Astrocyte (in vitro differentiated cells and primary cell): ENCODE results near the gene MCL1. TPM values are rescaled to one million over a fixed set of nuclear protein-coding genes. Genes with fewer than 3 reads are reported as not detected.
A peak's percentile ranks its signal among the peaks of the same experiment; 100 is the strongest.

Source experiments
- DNase-seq: peaks from one replicate; pipeline ENCODE4 v3.0.0-alpha.2; 2010; ENCODE audit warnings: low read depth
- FAIRE-seq: peaks from 2 replicates; lab custom pipeline; 2011; peaks lifted over from hg19 to GRCh38; lab: Jason Lieb, UNC
- H2AFZ ChIP-seq: 2 replicates; pipeline ENCODE4 v1.6.0; 2012; ENCODE audit warnings: low read depth, low read length, inconsistent platforms
- H3K27ac ChIP-seq: 2 replicates; pipeline ENCODE4 v1.5.1; 2011; ENCODE audit warnings: low read depth, low read length, inconsistent platforms
- H3K27me3 ChIP-seq: 2 replicates; pipeline ENCODE4 v1.6.0; 2011; ENCODE audit warnings: low read length, inconsistent platforms; ENCODE audit not compliant: insufficient read depth
- H3K36me3 ChIP-seq: 2 replicates; pipeline ENCODE4 v1.5.1; 2011; ENCODE audit warnings: low read length, inconsistent platforms; ENCODE audit not compliant: insufficient read depth
- H3K4me1 ChIP-seq: 2 replicates; pipeline ENCODE4 v1.5.1; 2011; ENCODE audit warnings: low read length, inconsistent platforms; ENCODE audit not compliant: insufficient read depth
- H3K4me2 ChIP-seq: 2 replicates; pipeline ENCODE4 v1.6.0; 2012; ENCODE audit warnings: low read length, inconsistent platforms
- H3K4me3 ChIP-seq: 2 replicates; pipeline ENCODE4 v1.5.1; 2011; ENCODE audit warnings: low read depth, mild to moderate bottlenecking, low read length, inconsistent platforms; ENCODE audit not compliant: insufficient read depth
- H3K79me2 ChIP-seq: 2 replicates; pipeline ENCODE4 v1.6.0; 2012; ENCODE audit warnings: mild to moderate bottlenecking, low read length, inconsistent platforms; ENCODE audit not compliant: insufficient read depth
- H3K9ac ChIP-seq: 2 replicates; pipeline ENCODE4 v1.6.0; 2012; ENCODE audit warnings: mild to moderate bottlenecking, low read length, inconsistent platforms
- H3K9me3 ChIP-seq: 2 replicates; pipeline ENCODE4 v1.5.1; 2012; ENCODE audit warnings: low read depth, mild to moderate bottlenecking, low read length, inconsistent platforms; ENCODE audit not compliant: insufficient read depth
- H4K20me1 ChIP-seq: 2 replicates; pipeline ENCODE4 v1.6.0; 2012; ENCODE audit warnings: low read length, inconsistent platforms; ENCODE audit not compliant: insufficient read depth
- H3K27ac Mint-ChIP-seq: one replicate; pipeline ENCODE4 v1.8.0; 2021; ENCODE audit warnings: mild to moderate bottlenecking, mixed read lengths; ENCODE audit not compliant: unreplicated experiment
- H3K27me3 Mint-ChIP-seq: one replicate; pipeline ENCODE4 v1.8.0; 2021; ENCODE audit warnings: low read depth, mixed read lengths; ENCODE audit not compliant: unreplicated experiment
- H3K36me3 Mint-ChIP-seq: one replicate; pipeline ENCODE4 v1.8.0; 2021; ENCODE audit warnings: low read depth, mixed read lengths; ENCODE audit not compliant: unreplicated experiment
- H3K4me1 Mint-ChIP-seq: one replicate; pipeline ENCODE4 v1.8.0; 2021; ENCODE audit warnings: low read depth, mixed read lengths; ENCODE audit not compliant: unreplicated experiment
- H3K4me3 Mint-ChIP-seq: one replicate; pipeline ENCODE4 v1.8.0; 2021; ENCODE audit warnings: mild to moderate bottlenecking, moderate library complexity, mixed read lengths; ENCODE audit not compliant: unreplicated experiment
- H3K9me3 Mint-ChIP-seq: one replicate; pipeline ENCODE4 v1.8.0; 2021; ENCODE audit warnings: mild to moderate bottlenecking, mixed read lengths; ENCODE audit not compliant: unreplicated experiment
- EZH2 ChIP-seq: IDR thresholded peaks from 2 replicates; pipeline ENCODE4 v1.6.1; 2012; ENCODE audit warnings: mild to moderate bottlenecking, low read length, inconsistent platforms; ENCODE audit not compliant: insufficient read depth
- total RNA-seq: library from RNA; stranded (reverse); gene quantifications from 2 replicates; pipeline ENCODE4 v1.2.1, GENCODE V29; 2021
- TF ChIP-seq, protein P1 (sequence below): IDR thresholded peaks from 2 replicates; pipeline ENCODE4 v1.5.1; 2011; ENCODE audit warnings: low read depth, mild to moderate bottlenecking, inconsistent platforms, low read length, moderate library complexity; ENCODE audit not compliant: insufficient read depth

Gene MCL1
- total RNA-seq, 1 donor from 2014 or later = 210 TPM

DNA sequence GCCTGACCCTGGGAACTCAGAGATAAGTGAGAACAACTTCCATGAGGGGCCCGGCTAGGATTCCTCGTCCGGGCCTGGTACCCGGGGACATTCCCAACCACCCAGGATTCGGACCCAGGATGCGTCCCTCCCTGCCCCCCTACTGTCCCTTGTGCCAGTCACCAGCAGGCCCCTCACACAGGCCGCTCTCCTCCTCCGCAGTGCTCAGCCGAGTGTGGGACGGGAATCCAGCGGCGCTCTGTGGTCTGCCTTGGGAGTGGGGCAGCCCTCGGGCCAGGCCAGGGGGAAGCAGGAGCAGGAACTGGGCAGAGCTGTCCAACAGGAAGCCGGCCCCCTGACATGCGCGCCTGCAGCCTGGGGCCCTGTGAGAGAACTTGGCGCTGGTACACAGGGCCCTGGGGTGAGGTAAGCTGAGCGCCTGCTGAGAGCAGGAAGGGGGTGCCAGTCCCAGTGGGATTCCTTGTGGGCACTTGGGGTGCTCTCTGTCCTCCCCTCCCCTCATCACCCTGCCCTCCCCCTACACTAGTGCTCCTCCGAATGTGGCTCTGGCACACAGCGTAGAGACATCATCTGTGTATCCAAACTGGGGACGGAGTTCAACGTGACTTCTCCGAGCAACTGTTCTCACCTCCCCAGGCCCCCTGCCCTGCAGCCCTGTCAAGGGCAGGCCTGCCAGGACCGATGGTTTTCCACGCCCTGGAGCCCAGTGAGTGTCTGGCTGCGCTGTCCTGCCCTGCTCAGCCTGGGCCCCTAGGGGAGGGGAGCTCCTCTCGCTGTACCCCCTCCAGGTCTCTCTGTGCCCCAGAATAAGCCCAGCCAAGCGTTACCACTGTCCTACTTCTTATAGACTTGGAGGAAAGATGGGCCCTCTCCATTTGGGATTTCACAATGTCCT, 20.4 kb downstream of the MCL1 start:
- no peaks in the 10 kb centered on the region for H3K27me3 Mint-ChIP-seq
- H3K4me3 Mint-ChIP-seq = no peak overlapping the region
- peaks cover 32% of the 10 kb centered on the region for H3K79me2 ChIP-seq
- H3K36me3 ChIP-seq = no peaks in the 10 kb centered on the region
- DNase-seq (no peak), FAIRE-seq (no peak)
- no peak overlapping the region for H2AFZ ChIP-seq
- H4K20me1 ChIP-seq = peaks cover 24% of the 10 kb centered on the region
- peaks cover 28% of the 10 kb centered on the region for H3K4me1 Mint-ChIP-seq
- H3K36me3 Mint-ChIP-seq = peaks cover 2% of the 10 kb centered on the region
- H3K27ac ChIP-seq = no peak overlapping the region
- H3K4me2 ChIP-seq = no peak overlapping the region
- no peak overlapping the region for H3K9ac ChIP-seq
- peak overlapping the region; percentile 47 for H3K27ac Mint-ChIP-seq
- no peak overlapping the region for H3K4me3 ChIP-seq
- H3K9me3 Mint-ChIP-seq = no peaks in the 10 kb centered on the region
- no peaks in the 10 kb centered on the region for H3K9me3 ChIP-seq
- no peaks in the 10 kb centered on the region for H3K27me3 ChIP-seq
- TF ChIP-seq, protein P1, sequence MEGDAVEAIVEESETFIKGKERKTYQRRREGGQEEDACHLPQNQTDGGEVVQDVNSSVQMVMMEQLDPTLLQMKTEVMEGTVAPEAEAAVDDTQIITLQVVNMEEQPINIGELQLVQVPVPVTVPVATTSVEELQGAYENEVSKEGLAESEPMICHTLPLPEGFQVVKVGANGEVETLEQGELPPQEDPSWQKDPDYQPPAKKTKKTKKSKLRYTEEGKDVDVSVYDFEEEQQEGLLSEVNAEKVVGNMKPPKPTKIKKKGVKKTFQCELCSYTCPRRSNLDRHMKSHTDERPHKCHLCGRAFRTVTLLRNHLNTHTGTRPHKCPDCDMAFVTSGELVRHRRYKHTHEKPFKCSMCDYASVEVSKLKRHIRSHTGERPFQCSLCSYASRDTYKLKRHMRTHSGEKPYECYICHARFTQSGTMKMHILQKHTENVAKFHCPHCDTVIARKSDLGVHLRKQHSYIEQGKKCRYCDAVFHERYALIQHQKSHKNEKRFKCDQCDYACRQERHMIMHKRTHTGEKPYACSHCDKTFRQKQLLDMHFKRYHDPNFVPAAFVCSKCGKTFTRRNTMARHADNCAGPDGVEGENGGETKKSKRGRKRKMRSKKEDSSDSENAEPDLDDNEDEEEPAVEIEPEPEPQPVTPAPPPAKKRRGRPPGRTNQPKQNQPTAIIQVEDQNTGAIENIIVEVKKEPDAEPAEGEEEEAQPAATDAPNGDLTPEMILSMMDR = no peak
- no peak for TF ChIP-seq EZH2
- peaks cover 34% of the 10 kb centered on the region for H3K4me1 ChIP-seq

- Histone ChIP-seq H3K79me2 (peaks cover 26% of the 10 kb centered on the region), H3K4me1 (peaks cover 27% of the 10 kb centered on the region), H4K20me1 (peaks cover 24% of the 10 kb centered on the region), H3K4me2 (no peak overlapping the region), H3K27me3 (no peaks in the 10 kb centered on the region), H3K4me3 (no peak overlapping the region), H3K9me3 (no peaks in the 10 kb centered on the region), H3K9ac (no peak overlapping the region), H2AFZ (no peak overlapping the region), H3K27ac (no peak overlapping the region), H3K36me3 (no peaks in the 10 kb centered on the region)
- Mint-ChIP-seq H3K4me3 (no peak overlapping the region), H3K27ac (no peak overlapping the region), H3K9me3 (no peaks in the 10 kb centered on the region), H3K27me3 (no peaks in the 10 kb centered on the region), H3K4me1 (peaks cover 21% of the 10 kb centered on the region), H3K36me3 (peaks cover 1% of the 10 kb centered on the region)
- FAIRE-seq (no peak), DNase-seq (no peak)
- TF ChIP-seq EZH2 = no peak
- TF ChIP-seq, protein P1 = no peak
These were observed 21.1 kb downstream of the MCL1 start for GRCh38 chr1:150558303-150558704.

- Mint-ChIP-seq H3K9me3 (no peaks in the 10 kb centered on the region), H3K27me3 (no peaks in the 10 kb centered on the region), H3K4me1 (peaks cover 19% of the 10 kb centered on the region), H3K27ac (no peak overlapping the region), H3K36me3 (no peaks in the 10 kb centered on the region), H3K4me3 (no peak overlapping the region)
- Histone ChIP-seq H3K36me3 (no peaks in the 10 kb centered on the region), H3K27me3 (no peaks in the 10 kb centered on the region), H3K27ac (no peak overlapping the region), H3K4me1 (peaks cover 23% of the 10 kb centered on the region), H2AFZ (no peak overlapping the region), H3K9ac (no peak overlapping the region), H3K4me2 (no peak overlapping the region), H4K20me1 (peaks cover 24% of the 10 kb centered on the region), H3K9me3 (no peaks in the 10 kb centered on the region), H3K79me2 (peaks cover 22% of the 10 kb centered on the region), H3K4me3 (no peak overlapping the region)
- no peak for FAIRE-seq
- no peak for DNase-seq
- TF ChIP-seq EZH2 = no peak
- TF ChIP-seq, protein P1 = no peak
These were observed 21.6 kb downstream of the MCL1 start for GRCh38 chr1:150557813-150558212.
